ENCODE results near the gene PRRC2C.

GRCh38 chr1:171530676-171531075 is 45.3 kb downstream of the PRRC2C start:
- no peak for TF ChIP-seq TAF1 (IDR thresholded peaks at IDR 0.05; ENCODE audit: borderline replicate concordance, insufficient read depth, low read length)
- no peak for TF ChIP-seq REST (IDR thresholded peaks at IDR 0.05; ENCODE audit: insufficient read depth in 1 of 2, low read depth in 2 of 2, low read length in 2 of 2)
- no peak for TF ChIP-seq POLR2AphosphoS5 (IDR thresholded peaks at IDR 0.05; ENCODE audit: low read depth, low read length)

All from PFSK-1 (cell line).